Measurements from ENCODE around the gene RGPD8.
A peak's percentile ranks its signal among the peaks of the same experiment; 100 is the strongest.
"Not testable (repeated sequence)": the region's sequence is repeated elsewhere in the genome, so short reads cannot be mapped to it uniquely, and the experiment has no call there.

RGPD8 gene

GRCh38 chr2:112433480-112433879, at the start of gene RGPD8:
TSS of gene RGPD8 (minus strand) at chr2:112433645. CDS start at chr2:112433453, 192 bp downstream.
- peak within 1 kb of the TSS; percentile 85 to 97 for H3K27ac Mint-ChIP-seq
- peak; percentile 99 for ATAC-seq
- peak; percentile 90 to 94 for DNase-seq
- H3K4me1 Mint-ChIP-seq = peaks cover 18% of the 10 kb centered on the region
- H3K27me3 Mint-ChIP-seq = peaks cover 13% of the 10 kb centered on the region
- not testable (repeated sequence) for H3K9me3 Mint-ChIP-seq
- H3K4me3 Mint-ChIP-seq = peak within 1 kb of the TSS; percentile 87 to 88

- Mint-ChIP-seq H3K27ac (peak overlapping the region in 1 of 2 donors; percentile 72), H3K4me1 (peaks cover 52% of the 10 kb centered on the region), H3K4me3 (peak overlapping the region; percentile 87 to 95), H3K27me3 (no peaks in the 10 kb centered on the region), H3K9me3 (no peaks in the 10 kb centered on the region)
- DNase-seq (no peak), ATAC-seq (no peak)
Observed at GRCh38 chr2:112483042-112483473, 49.6 kb upstream of the RGPD8 start.

- ATAC-seq = peak; percentile 31
- DNase-seq = peak; percentile 29 to 30
- peaks cover 48% of the 10 kb centered on the region for H3K4me1 Mint-ChIP-seq
- no peaks in the 10 kb centered on the region for H3K9me3 Mint-ChIP-seq
- peak overlapping the region; percentile 72 to 86 for H3K27ac Mint-ChIP-seq
- no peaks in the 10 kb centered on the region for H3K27me3 Mint-ChIP-seq
- peak overlapping the region; percentile 87 to 95 for H3K4me3 Mint-ChIP-seq
Observed at GRCh38 chr2:112482309-112483041, 49.0 kb upstream of the RGPD8 start.

- DNase-seq = peak; percentile 68 to 73
- H3K9me3 Mint-ChIP-seq = no peaks in the 10 kb centered on the region
- peak within 1 kb of the TSS; percentile 86 to 93 for H3K27ac Mint-ChIP-seq
- H3K4me1 Mint-ChIP-seq = peaks cover 40% of the 10 kb centered on the region
- no peaks in the 10 kb centered on the region for H3K27me3 Mint-ChIP-seq
- peak; percentile 78 for ATAC-seq
- H3K4me3 Mint-ChIP-seq = peak within 1 kb of the TSS; percentile 93 to 95
Observed at GRCh38 chr2:112481528-112482233, 48.2 kb upstream of the RGPD8 start, which contains the start of gene TTL. TSS of gene TTL (plus strand) at chr2:112482156. CDS start at chr2:112482345, 189 bp downstream.

GRCh38 chr2:112481050-112481527, 47.6 kb upstream of the RGPD8 start:
- Mint-ChIP-seq H3K27ac (peak overlapping the region; percentile 69 to 93), H3K4me3 (peak overlapping the region; percentile 93 to 94), H3K4me1 (peaks cover 34% of the 10 kb centered on the region), H3K9me3 (no peaks in the 10 kb centered on the region), H3K27me3 (no peaks in the 10 kb centered on the region)
- ATAC-seq (peak; percentile 89), DNase-seq (peak; percentile 84 to 86)

GRCh38 chr2:112480530-112481049, 47.1 kb upstream of the RGPD8 start:
- H3K4me3 Mint-ChIP-seq = peak overlapping the region; percentile 93 to 94
- ATAC-seq = no peak
- peak overlapping the region in 1 of 2 donors; percentile 69 for H3K27ac Mint-ChIP-seq
- H3K4me1 Mint-ChIP-seq = peaks cover 29% of the 10 kb centered on the region
- no peaks in the 10 kb centered on the region for H3K27me3 Mint-ChIP-seq
- H3K9me3 Mint-ChIP-seq = no peaks in the 10 kb centered on the region
- DNase-seq = no peak

- ATAC-seq = no peak
- Mint-ChIP-seq H3K9me3 (no peaks in the 10 kb centered on the region), H3K27me3 (no peaks in the 10 kb centered on the region), H3K4me3 (no peak overlapping the region), H3K4me1 (peaks cover 9% of the 10 kb centered on the region), H3K27ac (no peak overlapping the region)
- no peak for DNase-seq
Observed at GRCh38 chr2:112476434-112476833, 43.0 kb upstream of the RGPD8 start.

- H3K9me3 Mint-ChIP-seq = no peaks in the 10 kb centered on the region
- no peak overlapping the region for H3K4me3 Mint-ChIP-seq
- H3K27ac Mint-ChIP-seq = no peak overlapping the region
- DNase-seq = no peak
- no peaks in the 10 kb centered on the region for H3K27me3 Mint-ChIP-seq
- ATAC-seq = no peak
- no peaks in the 10 kb centered on the region for H3K4me1 Mint-ChIP-seq
Observed at GRCh38 chr2:112474844-112475486, 41.5 kb upstream of the RGPD8 start.

- Mint-ChIP-seq H3K27me3 (no peaks in the 10 kb centered on the region), H3K4me3 (no peak overlapping the region), H3K27ac (no peak overlapping the region), H3K4me1 (no peaks in the 10 kb centered on the region), H3K9me3 (no peaks in the 10 kb centered on the region)
- DNase-seq = no peak
- ATAC-seq = peak; percentile 71
Observed at GRCh38 chr2:112472547-112473263, 39.3 kb upstream of the RGPD8 start.

GRCh38 chr2:112465382-112465781, 31.9 kb upstream of the RGPD8 start:
- Mint-ChIP-seq H3K27ac (no peak overlapping the region), H3K9me3 (no peaks in the 10 kb centered on the region), H3K4me3 (no peak overlapping the region), H3K27me3 (peaks cover 16% of the 10 kb centered on the region), H3K4me1 (no peaks in the 10 kb centered on the region)
- no peak for ATAC-seq
- no peak for DNase-seq

- ATAC-seq (no peak), DNase-seq (no peak)
- Mint-ChIP-seq H3K27me3 (peaks cover 16% of the 10 kb centered on the region), H3K27ac (no peak overlapping the region), H3K9me3 (no peaks in the 10 kb centered on the region), H3K4me1 (no peaks in the 10 kb centered on the region), H3K4me3 (no peak overlapping the region)
Observed at GRCh38 chr2:112463256-112463655, 29.8 kb upstream of the RGPD8 start.

GRCh38 chr2:112462178-112462577, 28.7 kb upstream of the RGPD8 start:
- DNase-seq (no peak), ATAC-seq (no peak)
- Mint-ChIP-seq H3K4me1 (no peaks in the 10 kb centered on the region), H3K27me3 (peaks cover 16% of the 10 kb centered on the region), H3K27ac (no peak overlapping the region), H3K9me3 (no peaks in the 10 kb centered on the region), H3K4me3 (no peak overlapping the region)

- DNase-seq (no peak), ATAC-seq (no peak)
- H3K27ac Mint-ChIP-seq = no peak overlapping the region
Observed at GRCh38 chr2:112459372-112459771, 25.9 kb upstream of the RGPD8 start.

GRCh38 chr2:112454586-112454985, 21.1 kb upstream of the RGPD8 start:
- no peaks in the 10 kb centered on the region for H3K4me1 Mint-ChIP-seq
- H3K9me3 Mint-ChIP-seq = peaks cover 0 to 12% of the 10 kb centered on the region in 2 donors
- H3K4me3 Mint-ChIP-seq = no peak overlapping the region
- no peaks in the 10 kb centered on the region for H3K27me3 Mint-ChIP-seq
- peak overlapping the region in 1 of 2 donors; percentile 14 for H3K27ac Mint-ChIP-seq
- DNase-seq = no peak
- ATAC-seq = no peak

More at GRCh38 chr2:112459372-112459771, 25.9 kb upstream of the RGPD8 start:
- H3K9me3 Mint-ChIP-seq = no peaks in the 10 kb centered on the region
- H3K4me3 Mint-ChIP-seq = no peak overlapping the region
- H3K27me3 Mint-ChIP-seq = peaks cover 16% of the 10 kb centered on the region
- no peaks in the 10 kb centered on the region for H3K4me1 Mint-ChIP-seq

- Mint-ChIP-seq H3K4me1 (no peaks in the 10 kb centered on the region), H3K27ac (no peak overlapping the region), H3K4me3 (no peak overlapping the region), H3K27me3 (no peaks in the 10 kb centered on the region), H3K9me3 (peaks cover 0 to 12% of the 10 kb centered on the region in 2 donors)
- DNase-seq = no peak
- ATAC-seq = no peak
Observed at GRCh38 chr2:112451317-112451716, 17.9 kb upstream of the RGPD8 start.
